HG02852 (cell line): ENCODE measurements around the gene SETD4.

Experiments
- ATAC-seq: cut with Tn5 transposase; IDR thresholded peaks from one replicate; pipeline ENCODE4 v1.9.1; 2021; ENCODE audit warnings: mild to moderate bottlenecking, moderate library complexity; ENCODE audit not compliant: unreplicated experiment

The SETD4 gene

GRCh38 chr21:36048357-36048756, 12.0 kb downstream of the SETD4 start:
- ATAC-seq, result no peak

GRCh38 chr21:36047139-36047538, 13.2 kb downstream of the SETD4 start:
- ATAC-seq, result no peak

GRCh38 chr21:36045993-36046392, 14.3 kb downstream of the SETD4 start:
- ATAC-seq, result no peak

- no peak for ATAC-seq
Measured at GRCh38 chr21:36044056-36044455, 16.3 kb downstream of the SETD4 start.

GRCh38 chr21:36041910-36042309, 18.4 kb downstream of the SETD4 start:
- ATAC-seq, result no peak

GRCh38 chr21:36040389-36040788, 19.9 kb downstream of the SETD4 start:
- ATAC-seq, result no peak

DNA sequence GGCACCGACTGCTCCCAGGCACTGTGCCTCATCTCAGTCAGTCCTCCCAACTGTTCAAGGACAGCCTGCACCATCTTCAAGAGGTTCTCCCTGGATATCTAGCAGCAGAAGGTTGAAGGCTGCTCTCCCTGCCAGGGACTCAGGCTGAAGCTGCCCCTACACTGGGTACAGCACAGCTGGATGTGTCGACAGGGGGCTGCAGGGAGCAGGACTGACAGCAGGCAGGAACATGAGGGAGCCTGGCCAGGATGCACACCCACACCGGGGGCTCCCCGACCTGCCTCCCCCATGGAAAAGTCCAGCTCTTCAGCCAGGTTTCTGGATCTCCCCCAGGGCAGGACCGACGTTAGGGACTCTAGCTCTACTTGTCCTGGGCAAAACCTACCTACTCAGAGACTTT, 20.5 kb downstream of the SETD4 start:
- no peak for ATAC-seq

DNA sequence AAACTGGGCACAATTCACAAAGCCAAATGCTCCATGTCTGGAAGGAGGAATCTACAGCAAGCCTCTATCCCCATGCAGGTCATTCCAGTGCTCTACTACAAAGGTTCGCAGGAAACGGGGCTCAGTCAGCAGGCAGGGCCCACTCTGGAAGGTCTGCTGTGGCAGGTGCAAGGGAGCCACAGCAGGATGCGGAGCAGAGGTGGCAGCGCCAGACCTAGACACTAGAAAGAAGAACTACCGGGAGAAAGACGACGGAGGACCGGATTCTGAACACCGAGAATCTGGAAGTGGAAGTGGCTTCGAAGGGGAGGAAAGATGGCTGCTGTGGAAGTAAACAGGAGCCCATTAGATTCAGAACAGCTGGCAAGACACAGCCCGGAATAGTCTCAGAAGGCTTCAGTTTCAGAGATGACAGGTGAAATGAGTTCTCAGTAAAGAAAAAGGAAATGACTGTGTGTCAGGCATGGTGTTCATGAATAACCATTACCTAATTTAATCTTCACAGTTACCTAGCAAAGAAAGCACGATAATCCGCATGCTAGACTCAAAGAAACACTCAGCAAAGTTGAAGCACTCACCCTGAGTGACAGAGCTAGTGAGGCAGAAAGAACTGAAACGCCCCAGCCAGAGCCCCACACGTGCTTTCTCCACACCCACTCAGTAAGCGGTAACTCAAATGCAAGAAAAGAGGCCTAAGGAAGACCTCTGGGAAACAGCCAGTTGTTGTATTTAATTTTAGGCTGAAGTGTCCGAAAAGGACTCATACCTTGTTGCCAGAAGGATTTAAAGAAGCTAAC, 21.4 kb downstream of the SETD4 start:
- ATAC-seq, result no peak

DNA sequence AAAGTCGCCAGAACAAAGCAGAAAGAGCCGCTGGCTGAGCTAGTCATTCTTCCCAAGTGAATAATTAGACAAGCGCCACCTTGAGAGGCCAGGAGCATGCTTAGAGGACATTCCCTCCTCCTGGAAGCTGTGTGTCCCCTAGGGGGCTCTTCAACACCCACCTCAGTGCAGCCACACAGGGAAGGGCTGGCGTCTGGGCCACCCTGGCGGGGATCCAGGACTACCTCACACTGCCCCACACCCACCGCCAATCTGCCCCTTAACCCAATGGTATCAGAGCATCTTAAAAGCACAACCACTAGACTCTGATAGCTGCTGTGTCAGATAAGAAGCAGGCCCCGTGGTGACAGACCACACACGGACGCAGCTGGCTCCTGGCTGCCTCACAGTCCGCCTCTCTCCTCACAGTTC, 24.9 kb downstream of the SETD4 start:
- no peak for ATAC-seq

- ATAC-seq, result no peak
Measured at GRCh38 chr21:36034211-36034913, 26.0 kb downstream of the SETD4 start.

- ATAC-seq, result no peak
Measured at GRCh38 chr21:36032647-36033406, 27.5 kb downstream of the SETD4 start.

GRCh38 chr21:36030581-36031189, 29.6 kb downstream of the SETD4 start:
- ATAC-seq, result no peak

DNA sequence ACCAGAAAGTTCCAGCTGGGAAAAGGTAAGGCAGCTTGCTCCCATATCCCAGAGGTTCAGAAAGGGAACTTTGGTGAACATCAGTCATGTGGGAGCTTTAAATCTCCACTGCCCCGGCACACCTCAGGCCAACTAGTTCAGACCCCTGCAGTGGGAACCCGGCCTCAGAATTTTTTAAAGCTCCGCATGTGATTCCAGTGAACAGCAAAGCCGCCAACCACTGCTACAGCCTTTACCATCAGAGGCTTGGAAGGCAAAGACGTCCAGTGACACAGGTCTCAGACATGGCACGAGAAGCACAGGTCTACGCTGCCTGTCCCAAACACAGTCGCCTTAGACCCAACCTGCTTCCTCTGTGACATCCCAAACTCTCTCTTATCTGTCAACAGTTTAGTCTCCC, 31.0 kb downstream of the SETD4 start:
- ATAC-seq, result no peak

GRCh38 chr21:36028127-36029069, 31.9 kb downstream of the SETD4 start:
- peak; percentile 64 for ATAC-seq

- ATAC-seq, result no peak
Measured at GRCh38 chr21:36027347-36027746, 33.0 kb downstream of the SETD4 start.

- no peak for ATAC-seq
Measured at GRCh38 chr21:36024782-36025181, 35.5 kb downstream of the SETD4 start.

- ATAC-seq, result no peak
Measured at GRCh38 chr21:36023092-36023480, 37.2 kb downstream of the SETD4 start.

- no peak for ATAC-seq
Measured at GRCh38 chr21:36022427-36023091, 37.8 kb downstream of the SETD4 start.

DNA sequence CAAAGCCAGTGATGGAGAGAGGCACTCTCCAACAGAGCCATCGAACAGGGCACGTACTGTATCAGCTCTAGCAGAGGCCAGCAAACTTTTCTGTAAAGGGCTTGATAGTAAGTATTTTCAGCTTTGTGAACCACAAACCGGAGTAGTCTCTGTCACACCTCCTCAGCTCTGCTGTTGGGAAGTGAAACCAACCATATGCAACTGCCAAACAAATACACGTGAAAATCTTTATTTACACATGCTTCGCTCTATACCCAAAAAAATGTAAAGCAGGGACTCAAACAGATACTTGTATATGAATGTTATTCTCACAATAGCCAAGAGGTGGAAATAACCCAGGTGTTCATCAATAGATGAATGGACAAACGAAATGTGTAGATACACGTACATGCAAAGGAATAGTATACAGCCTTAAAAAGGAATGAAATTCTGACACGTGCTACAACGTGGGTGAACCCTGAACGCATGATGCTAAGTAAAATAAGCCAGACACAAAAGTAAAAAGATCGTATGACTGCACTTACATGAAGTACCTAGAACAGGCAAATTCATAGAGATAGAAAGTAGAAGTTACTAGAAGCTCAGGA, 39.0 kb downstream of the SETD4 start:
- peak; percentile 84 for ATAC-seq
